ENCODE data around the gene ZNF280B.
"Not testable (repeated sequence)": the region's sequence is repeated elsewhere in the genome, so short reads cannot be mapped to it uniquely, and the experiment has no call there.

ZNF280B gene

DNA sequence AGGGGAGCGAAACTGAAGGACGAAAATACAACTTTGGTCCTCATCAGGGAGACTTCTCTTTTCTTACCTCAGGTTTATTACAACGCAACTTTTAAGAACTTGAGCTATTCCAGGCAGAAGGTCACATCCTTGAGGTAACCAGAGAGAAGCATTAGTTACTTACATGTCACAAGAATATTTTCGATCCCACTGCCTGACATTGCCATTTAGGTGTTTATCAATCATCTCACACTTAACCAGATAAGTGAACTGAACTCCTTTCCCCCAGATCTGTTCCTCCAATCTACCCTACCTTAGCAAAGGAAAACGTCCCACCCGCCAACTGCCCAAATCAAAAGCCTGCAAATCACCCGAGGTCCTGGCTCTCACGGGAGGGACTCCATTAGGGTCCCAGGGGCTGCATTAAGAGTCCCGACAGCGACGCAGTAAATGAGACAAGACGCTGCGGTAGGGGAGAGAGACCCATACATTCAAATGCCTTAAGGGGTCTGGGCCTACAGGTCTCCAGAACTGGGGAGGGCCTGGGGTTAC is 734 bp downstream of the ZNF280B start:
- DNase-seq (ENCODE audit: low spot score) = no peak

DNA sequence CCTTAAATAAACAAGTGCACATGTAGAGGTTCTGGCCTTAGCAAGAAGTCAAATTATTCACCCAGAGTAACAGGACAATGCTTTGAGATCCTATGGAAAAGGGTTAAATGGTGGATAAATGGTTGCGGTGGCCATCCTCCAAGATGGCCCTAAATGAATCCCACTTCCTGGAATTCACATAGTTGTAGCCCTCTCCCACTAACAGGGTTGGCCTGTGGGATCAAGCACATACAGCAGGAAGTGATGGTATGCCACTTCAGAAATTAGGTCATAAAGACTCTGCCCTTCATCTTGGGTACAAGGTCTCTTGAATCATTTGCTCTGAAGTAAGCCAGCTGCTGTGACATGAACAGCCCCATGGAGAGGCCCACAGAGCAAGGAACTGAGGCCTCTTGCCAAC is 1.8 kb downstream of the ZNF280B start:
- no peak for DNase-seq (ENCODE audit: low spot score)

GRCh38 chr22:22498267-22498666 is 10.3 kb downstream of the ZNF280B start:
- no peak for DNase-seq (ENCODE audit: low spot score)

DNA sequence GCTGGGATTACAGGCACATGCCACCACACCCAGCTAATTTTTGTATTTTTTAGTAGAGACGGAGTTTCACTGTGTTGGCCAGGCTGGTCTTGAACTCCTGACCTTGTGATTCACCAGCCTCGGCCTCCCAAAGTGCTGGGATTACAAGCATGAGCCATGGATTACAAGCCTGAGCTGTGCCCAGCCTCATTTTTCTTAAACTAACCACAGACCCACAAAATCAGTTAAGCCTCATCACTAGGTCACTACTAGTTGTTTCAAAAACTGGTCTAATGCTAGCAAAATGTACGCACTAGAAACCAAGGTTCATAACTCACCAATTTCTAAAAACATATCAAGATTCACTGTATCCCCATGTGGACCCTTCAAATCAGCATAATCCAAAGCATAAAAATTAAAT is 17.0 kb downstream of the ZNF280B start:
- DNase-seq (ENCODE audit: low spot score) = not testable (repeated sequence)

- DNase-seq (ENCODE audit: low spot score) = no peak
These were observed 19.8 kb downstream of the ZNF280B start for GRCh38 chr22:22488736-22489135.

- no peak for DNase-seq (ENCODE audit: low spot score)
These were observed 20.5 kb downstream of the ZNF280B start for GRCh38 chr22:22487869-22488597.

DNA sequence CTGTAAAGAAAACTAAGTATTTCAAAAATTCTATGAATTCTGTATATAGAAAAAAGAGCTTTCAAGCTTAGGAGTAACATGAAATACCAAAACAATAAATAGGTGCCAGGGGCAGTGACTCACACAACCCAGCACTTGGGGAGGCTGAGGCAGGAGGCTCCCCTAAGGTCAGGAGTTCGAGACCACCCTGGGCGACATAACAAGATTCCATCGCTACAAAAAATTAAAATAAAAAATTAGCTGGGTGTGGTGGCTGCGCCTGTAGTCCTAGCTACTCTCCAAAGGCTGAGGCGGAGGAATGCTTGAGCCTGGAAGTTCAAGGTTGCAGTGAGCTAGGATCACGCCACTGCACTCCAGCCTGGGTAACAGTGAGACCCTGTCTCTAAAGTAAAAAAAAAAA is 21.5 kb downstream of the ZNF280B start:
- DNase-seq (ENCODE audit: low spot score) = no peak

DNA sequence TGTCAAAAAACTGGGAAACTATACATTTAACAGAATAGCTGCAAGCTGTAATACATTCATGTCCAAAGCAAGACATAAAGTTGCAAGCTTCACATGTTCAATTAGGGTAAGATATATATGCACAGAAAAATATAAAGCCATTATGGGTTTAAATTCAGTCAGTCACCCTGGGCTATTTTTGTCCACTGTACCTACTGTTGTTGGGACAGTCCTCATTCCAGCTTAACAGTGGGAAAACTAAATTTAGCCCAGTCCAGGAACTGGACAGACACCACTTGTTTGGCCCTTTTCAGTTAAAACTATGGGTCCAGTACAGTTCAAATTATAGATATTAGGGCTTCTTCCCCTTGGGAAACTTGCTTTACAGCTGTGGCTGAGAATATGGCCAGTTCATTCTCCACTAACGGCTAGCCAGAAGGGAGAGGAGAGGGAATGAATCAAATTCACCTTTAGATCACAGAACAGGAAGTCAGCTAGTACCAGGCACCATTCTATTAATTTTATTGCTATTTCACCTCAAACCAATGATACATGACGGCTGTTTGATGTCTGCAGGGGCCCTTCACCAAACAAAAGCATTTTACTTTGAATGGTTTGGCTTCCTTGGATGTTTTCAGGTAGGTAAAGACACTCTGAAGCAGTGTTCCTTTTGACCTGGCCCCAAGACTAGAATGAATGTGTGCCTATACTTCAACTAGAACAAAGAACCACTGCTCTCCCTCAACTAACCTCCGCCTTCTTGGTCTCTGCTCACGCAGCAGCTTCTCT is 22.2 kb downstream of the ZNF280B start:
- no peak for DNase-seq (ENCODE audit: low spot score)

- DNase-seq (ENCODE audit: low spot score) = no peak
These were observed 23.0 kb downstream of the ZNF280B start for GRCh38 chr22:22485524-22485923.

GRCh38 chr22:22484023-22484422 is 24.5 kb downstream of the ZNF280B start:
- no peak for DNase-seq (ENCODE audit: low spot score)

DNA sequence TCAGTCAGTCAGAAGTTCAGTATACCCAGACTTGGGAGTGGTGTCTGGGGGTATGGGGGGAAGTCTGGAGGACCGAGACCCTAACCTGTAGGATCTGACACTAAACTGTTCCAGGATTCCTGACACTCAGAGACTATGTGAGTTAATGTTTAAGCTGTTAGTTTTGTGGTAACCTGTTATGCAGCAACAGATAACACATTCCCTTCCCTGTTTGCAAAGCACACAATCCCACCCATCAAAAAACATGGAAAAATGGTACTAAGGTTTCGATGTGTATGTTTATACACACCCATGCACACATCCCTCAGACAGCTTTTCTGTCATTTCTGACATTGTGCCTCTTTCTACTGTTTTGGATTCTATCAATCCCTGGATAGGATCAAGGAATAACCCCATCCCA is 27.6 kb downstream of the ZNF280B start:
- no peak for DNase-seq (ENCODE audit: low spot score)

DNA sequence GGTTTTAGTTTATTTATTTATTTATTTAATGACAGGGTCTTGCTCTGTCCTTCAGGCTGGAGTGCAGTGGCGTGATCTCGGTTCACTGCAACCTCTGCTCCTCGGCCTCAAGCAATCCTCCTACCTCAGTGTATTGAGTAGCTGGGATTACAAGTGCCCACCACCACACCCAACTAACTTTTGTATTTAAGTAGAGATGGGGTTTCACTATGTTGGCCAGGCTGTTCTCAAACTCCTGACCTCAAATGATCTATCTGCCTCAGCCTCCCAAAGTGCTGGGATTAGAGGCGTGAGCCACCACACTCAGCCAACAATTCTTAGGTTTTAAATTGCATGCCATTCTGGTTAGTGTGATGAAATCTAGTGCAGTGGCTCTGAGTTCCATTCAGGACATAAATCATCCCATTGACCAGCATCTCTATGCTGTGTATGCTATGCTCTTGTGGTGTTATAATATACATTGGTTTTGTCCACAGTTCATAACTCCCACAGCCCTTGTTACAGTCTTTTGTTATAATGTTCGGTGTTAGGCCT is 28.5 kb downstream of the ZNF280B start:
- no peak for DNase-seq (ENCODE audit: low spot score)

- DNase-seq (ENCODE audit: low spot score) = no peak
These were observed 29.4 kb downstream of the ZNF280B start for GRCh38 chr22:22479116-22479515.

DNA sequence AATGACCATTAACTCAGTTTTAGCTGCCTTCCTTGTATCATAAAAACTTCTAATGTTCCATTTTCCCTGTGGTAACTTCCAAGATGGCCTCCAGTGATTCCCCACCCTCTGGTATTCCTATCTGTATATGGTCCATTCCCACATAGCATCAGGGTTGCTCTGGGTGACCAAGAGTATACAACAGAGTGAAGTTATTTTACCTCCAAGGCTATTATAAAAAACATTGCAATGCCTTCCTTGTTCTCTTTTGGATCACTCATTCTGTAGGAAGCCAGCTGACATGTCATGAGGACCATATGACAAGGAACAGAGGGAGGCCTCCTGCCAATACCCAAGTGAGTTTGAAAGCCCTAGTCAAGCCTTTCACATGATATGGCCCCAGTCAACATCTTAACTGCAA is 30.1 kb downstream of the ZNF280B start:
- DNase-seq (ENCODE audit: low spot score) = no peak

DNA sequence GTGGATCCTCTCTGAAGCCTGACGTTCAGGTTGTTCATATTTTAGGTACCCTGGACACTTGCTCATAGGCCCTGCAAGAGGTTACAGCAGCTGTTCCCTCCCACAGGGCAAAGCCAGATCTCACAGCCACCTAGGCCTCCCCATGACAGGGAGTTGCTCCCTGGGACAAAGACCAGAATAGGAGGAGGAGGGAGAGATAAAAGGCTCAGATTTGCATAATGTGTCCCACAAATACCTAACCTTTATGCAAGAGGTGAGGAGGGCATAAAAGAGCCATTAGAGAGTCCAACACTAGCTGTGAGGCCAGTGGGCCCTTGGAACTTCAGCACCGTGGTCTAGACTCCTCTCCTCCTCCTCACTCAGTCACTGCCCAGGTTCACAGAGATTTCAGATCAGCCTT is 33.8 kb downstream of the ZNF280B start:
- DNase-seq (ENCODE audit: low spot score) = no peak

DNA sequence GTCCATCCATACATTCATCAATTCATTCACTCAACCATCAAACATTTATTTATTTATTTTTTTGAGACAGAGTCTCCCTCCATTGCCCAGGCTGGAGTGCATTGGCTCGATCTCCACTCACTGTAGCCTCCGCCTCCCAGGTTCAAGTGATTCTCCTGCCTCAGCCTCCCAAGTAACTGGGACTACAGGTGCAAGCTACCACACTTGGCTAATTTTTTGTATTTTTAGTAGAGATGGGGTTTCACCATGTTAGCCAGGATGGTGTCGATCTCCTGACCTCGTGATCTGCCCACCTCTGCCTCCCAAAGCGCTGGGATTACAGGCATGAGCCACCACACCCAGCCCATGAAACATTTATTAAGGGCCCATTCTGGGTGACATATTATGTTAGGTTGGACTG is 37.4 kb downstream of the ZNF280B start:
- not testable (repeated sequence) for DNase-seq (ENCODE audit: low spot score)

- no peak for DNase-seq (ENCODE audit: low spot score)
These were observed 39.0 kb downstream of the ZNF280B start for GRCh38 chr22:22469527-22469926.

- not testable (repeated sequence) for DNase-seq (ENCODE audit: low spot score)
These were observed 39.6 kb downstream of the ZNF280B start for GRCh38 chr22:22468794-22469469.

GRCh38 chr22:22467112-22467511 is 41.4 kb downstream of the ZNF280B start:
- DNase-seq (ENCODE audit: low spot score) = no peak

DNA sequence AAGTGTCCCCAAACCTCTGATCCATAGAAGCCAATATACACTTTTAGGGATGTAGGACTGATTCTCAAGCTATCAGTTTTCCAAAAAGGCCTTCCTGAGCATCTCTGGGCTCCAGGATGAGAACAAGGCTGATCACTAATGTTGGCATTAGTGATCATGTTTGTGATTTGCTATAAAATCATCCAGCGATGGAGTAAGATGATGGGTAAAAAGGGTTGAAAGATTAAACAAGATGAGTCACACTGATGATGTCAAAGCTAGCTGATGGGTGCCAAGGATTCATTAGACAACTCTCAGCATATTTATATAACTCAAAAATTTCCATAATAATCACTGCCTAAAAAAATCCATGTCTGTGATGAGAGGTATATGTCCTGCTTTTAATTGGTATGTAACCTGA is 42.8 kb downstream of the ZNF280B start:
- no peak for DNase-seq (ENCODE audit: low spot score)

- DNase-seq (ENCODE audit: low spot score) = no peak
These were observed 43.4 kb downstream of the ZNF280B start for GRCh38 chr22:22465094-22465602.

DNA sequence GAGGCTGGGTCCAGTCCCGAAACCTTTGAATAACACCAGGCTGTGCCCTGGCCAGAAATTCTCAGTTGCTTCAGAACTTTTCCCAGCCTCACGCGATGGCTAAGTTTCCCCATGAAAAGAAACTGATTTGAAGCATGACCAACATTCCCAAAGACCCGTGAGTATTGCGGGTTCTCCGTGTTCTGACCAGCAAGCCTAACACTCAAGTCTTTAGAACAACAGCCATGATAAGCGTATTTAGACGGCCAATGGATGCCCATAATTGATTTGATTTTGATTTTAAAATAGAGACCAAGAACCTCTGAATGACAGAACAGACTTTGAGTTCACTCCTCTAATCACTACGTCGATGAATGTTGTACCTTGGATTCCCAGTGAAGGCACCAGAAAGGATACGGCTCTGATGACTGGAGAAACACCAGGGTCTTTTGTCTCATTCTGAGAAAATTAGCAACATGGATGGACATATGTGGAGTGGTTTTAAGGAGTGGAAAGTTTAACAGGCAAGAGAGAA is 43.9 kb downstream of the ZNF280B start:
- no peak for DNase-seq (ENCODE audit: low spot score)
